ENCODE measurements around the gene MIGA2. TPM values are rescaled to one million over a fixed set of nuclear protein-coding genes. Genes with fewer than 3 reads are reported as not detected.

Gene MIGA2
- total RNA-seq, 1 experiment from 2014 or later = 23.3 TPM

Other genes with a start within 250 kb of the MIGA2 start
- gene TBC1D13, start 249.4 kb upstream of the MIGA2 start, total RNA-seq (2014; rRNA removed; shearing (Covaris generic)) = 31.6 and 58.7 TPM in 2 replicates
- gene ENDOG, start 218.1 kb upstream of the MIGA2 start, total RNA-seq (2014; rRNA removed; shearing (Covaris generic)) = 10.3 and 18.9 TPM in 2 replicates
- gene SPOUT1, start 206.8 kb upstream of the MIGA2 start, total RNA-seq (2014; rRNA removed; shearing (Covaris generic)) = 32.8 and 37.2 TPM in 2 replicates
- gene KYAT1, start 154.7 kb upstream of the MIGA2 start, total RNA-seq (2014; rRNA removed; shearing (Covaris generic)) = 12.7 and 15.9 TPM in 2 replicates
- 47.9 and 65.2 TPM in 2 replicates for gene LRRC8A, start 154.5 kb upstream of the MIGA2 start, total RNA-seq (2014; rRNA removed; shearing (Covaris generic))
- gene PHYHD1, start 115.6 kb upstream of the MIGA2 start, total RNA-seq (2014; rRNA removed; shearing (Covaris generic)) = not detected in 2 replicates
- 23.9 and 29.8 TPM in 2 replicates for gene DOLK, start 89.0 kb upstream of the MIGA2 start, total RNA-seq (2014; rRNA removed; shearing (Covaris generic))
- gene NUP188, start 88.9 kb upstream of the MIGA2 start, total RNA-seq (2014; rRNA removed; shearing (Covaris generic)) = 67.6 and 77.6 TPM in 2 replicates
- gene SH3GLB2, start 8.3 kb upstream of the MIGA2 start, total RNA-seq (2014; rRNA removed; shearing (Covaris generic)) = 18.1 and 28.8 TPM in 2 replicates
- 25.7 and 32.4 TPM in 2 replicates for gene DOLPP1, start 44.5 kb downstream of the MIGA2 start, total RNA-seq (2014; rRNA removed; shearing (Covaris generic))
- 39.3 and 46.0 TPM in 2 replicates for gene CRAT, start 74.2 kb downstream of the MIGA2 start, total RNA-seq (2014; rRNA removed; shearing (Covaris generic))
- gene PTPA, start 74.8 kb downstream of the MIGA2 start, total RNA-seq (2014; rRNA removed; shearing (Covaris generic)) = 106 and 152 TPM in 2 replicates
- 43.1 and 75.3 TPM in 2 replicates for gene IER5L, start 141.6 kb downstream of the MIGA2 start, total RNA-seq (2014; rRNA removed; shearing (Covaris generic))

All from M059J (cell line).